HCT116 (cell line): ENCODE data around the gene PHKB. TPM values are rescaled to one million over a fixed set of nuclear protein-coding genes. Genes with fewer than 3 reads are reported as not detected.

Experiments
- ATAC-seq: fragments of 200-7000 bp; cut with Tn5 transposase; 2 replicates; pipeline ENCODE4 v1.9.1; 2020; ENCODE audit warnings: mild to moderate bottlenecking, moderate library complexity
- BruUV-seq: library from RNA; stranded (reverse); fragments of 400-500 nt; replicated peaks from 2 replicates; lab custom pipeline; 2021; lab: Mats Ljungman, UMichigan
- CTCF ChIA-PET: fragments of 300-600 bp; sonication (Branson Sonifier 250); formaldehyde crosslinking; loops from one replicate; lab custom pipeline; 2021; ENCODE audit warnings: antibody characterized with exemption; lab: Charles Lee
- POLR2A ChIA-PET: fragments of 300-600, 350-600 bp; sonication (Branson Sonifier 250); formaldehyde crosslinking; loops from one replicate; lab custom pipeline; 2021; ENCODE audit warnings: antibody characterized with exemption; lab: Charles Lee
- RAD21 ChIA-PET, 2 experiments: fragments of 300-600 bp; sonication (Branson Sonifier 250); formaldehyde crosslinking; loops; one replicate each; lab custom pipeline; 2023; ENCODE audit warnings: low total read pairs in 2 of 2; ENCODE audit not compliant: uncharacterized antibody in 2 of 2, unreplicated experiment in 2 of 2, low non-redundant PET in 1 of 2; lab: Charles Lee
- DNase-seq: peaks from one replicate; pipeline ENCODE4 v3.0.0-alpha.2; 2010; ENCODE audit warnings: low read depth, low spot score
- H2AFZ ChIP-seq: fragments of 200-600 bp; shearing (Covaris generic), sonication (generic); 2 replicates; pipeline ENCODE4 v1.6.1; 2017; ENCODE audit warnings: low read depth, mixed run types, mixed read lengths, antibody characterized with exemption, low read length; ENCODE audit not compliant: poor library complexity, severe bottlenecking
- H3K27ac ChIP-seq: 2 replicates; pipeline ENCODE4 v1.5.1; 2012; ENCODE audit warnings: low read depth, low read length
- H3K27me3 ChIP-seq: fragments of 200-600 bp; sonication (generic); 2 replicates; pipeline ENCODE4 v1.6.1; 2016; ENCODE audit warnings: mixed run types, low read length, mixed read lengths; ENCODE audit not compliant: insufficient read depth
- H3K36me3 ChIP-seq, 2 experiments: fragments of 200-500 bp in 1 of 2; fragments of 200-600 bp in 1 of 2; sonication (Bioruptor generic) in 1 of 2; sonication (generic) in 1 of 2; 2 replicates each; pipeline versions ENCODE4 v1.5.1 to v1.6.1; 2014 to 2016; ENCODE audit warnings: low read length in 2 of 2, inconsistent platforms in 1 of 2, mixed read lengths in 1 of 2, mixed run types in 1 of 2; ENCODE audit not compliant: insufficient read depth in 2 of 2, control insufficient read depth in 1 of 2
- H3K4me1 ChIP-seq, 2 experiments: fragments of 200-600 bp in 1 of 2; sonication (generic) in 1 of 2; 2 replicates each; pipeline versions ENCODE4 v1.5.1 to v1.6.1; 2012 to 2017; ENCODE audit warnings: low read length in 2 of 2, inconsistent platforms in 1 of 2, mild to moderate bottlenecking in 1 of 2, mixed read lengths in 1 of 2, mixed run types in 1 of 2, moderate library complexity in 1 of 2; ENCODE audit not compliant: insufficient read depth in 2 of 2, control insufficient read depth in 1 of 2
- H3K4me2 ChIP-seq: fragments of 200-600 bp; sonication (generic); 2 replicates; pipeline ENCODE4 v1.6.1; 2017; ENCODE audit warnings: mixed run types, low read length, mixed read lengths
- H3K4me3 ChIP-seq, 2 experiments: fragments of 200-600 bp in 1 of 2; sonication (generic) in 1 of 2; replicated peaks in 1 of 2; 2 replicates each; pipeline ENCODE4 v1.5.1; 2011 to 2016; ENCODE audit warnings: low read length in 2 of 2, control low read depth in 1 of 2, low read depth in 1 of 2, mild to moderate bottlenecking in 1 of 2, mixed read lengths in 1 of 2, mixed run types in 1 of 2
- H3K79me2 ChIP-seq: fragments of 200-600 bp; sonication (generic); 2 replicates; pipeline ENCODE4 v1.6.1; 2017; ENCODE audit warnings: mild to moderate bottlenecking, mixed run types, low read length, moderate library complexity, mixed read lengths; ENCODE audit not compliant: insufficient read depth
- H3K9ac ChIP-seq: fragments of 200-600 bp; sonication (generic); 2 replicates; pipeline ENCODE4 v1.6.1; 2016; ENCODE audit warnings: low read length, mixed read lengths
- H3K9me2 ChIP-seq: fragments of 200-600 bp; sonication (generic), shearing (Covaris generic); 2 replicates; pipeline ENCODE4 v1.6.1; 2017; ENCODE audit warnings: mixed run types, mild to moderate bottlenecking, moderate library complexity; ENCODE audit not compliant: insufficient read depth
- H3K9me3 ChIP-seq, 2 experiments: fragments of 200-500 bp in 1 of 2; fragments of 200-600 bp in 1 of 2; sonication (Bioruptor generic) in 1 of 2; sonication (generic) in 1 of 2; 2 replicates each; pipeline ENCODE4 v1.6.1; 2014 to 2017; ENCODE audit warnings: low read length in 2 of 2, mixed read lengths in 2 of 2, inconsistent platforms in 1 of 2, low read depth in 1 of 2, mild to moderate bottlenecking in 1 of 2, mixed run types in 1 of 2, moderate library complexity in 1 of 2; ENCODE audit not compliant: control insufficient read depth in 1 of 2, insufficient read depth in 1 of 2
- H4K20me1 ChIP-seq: fragments of 200-600 bp; sonication (generic), shearing (Covaris generic); 2 replicates; pipeline ENCODE4 v1.6.1; 2017; ENCODE audit warnings: mixed run types, mild to moderate bottlenecking, moderate library complexity; ENCODE audit not compliant: insufficient read depth
- CBX3 ChIP-seq: IDR thresholded peaks from 2 replicates; pipeline ENCODE4 v1.6.1; 2012; ENCODE audit warnings: low read depth
- CEBPB ChIP-seq: IDR thresholded peaks from 2 replicates; pipeline ENCODE4 v1.6.1; 2012; ENCODE audit warnings: low read depth
- EGR1 ChIP-seq: IDR thresholded peaks from 2 replicates; pipeline ENCODE4 v1.6.1; 2012; ENCODE audit warnings: low read depth
- ELF1 ChIP-seq: IDR thresholded peaks from 2 replicates; pipeline ENCODE4 v1.6.1; 2012; ENCODE audit warnings: low read depth, borderline replicate concordance
- EZH2phosphoT487 ChIP-seq: fragments of 200-600 bp; IDR thresholded peaks from 2 replicates; pipeline ENCODE4 v1.6.1; 2018; ENCODE audit warnings: antibody characterized with exemption, borderline replicate concordance
- FOSL1 ChIP-seq: IDR thresholded peaks from 2 replicates; pipeline ENCODE4 v1.6.1; 2012; ENCODE audit warnings: low read depth
- JUND ChIP-seq: IDR thresholded peaks from 2 replicates; pipeline ENCODE4 v1.6.1; 2012
- POLR2AphosphoS5 ChIP-seq: IDR thresholded peaks from 2 replicates; pipeline ENCODE4 v1.6.1; 2011; ENCODE audit warnings: mild to moderate bottlenecking, low read depth, low read length, moderate library complexity
- SIN3A ChIP-seq: IDR thresholded peaks from 2 replicates; pipeline ENCODE4 v1.6.1; 2012; ENCODE audit warnings: low read depth
- SRF ChIP-seq: IDR thresholded peaks from 2 replicates; pipeline ENCODE4 v1.6.1; 2012; ENCODE audit warnings: low read depth
- TCF7L2 ChIP-seq: IDR thresholded peaks from 2 replicates; pipeline ENCODE4 v1.7.0; 2011; ENCODE audit warnings: borderline replicate concordance, inconsistent platforms; ENCODE audit not compliant: insufficient read depth, insufficient read length; ENCODE audit errors: extremely low read depth
- ZBTB33 ChIP-seq: IDR thresholded peaks from 2 replicates; pipeline ENCODE4 v1.6.1; 2011; ENCODE audit warnings: mild to moderate bottlenecking, low read length, moderate library complexity; ENCODE audit not compliant: insufficient replicate concordance; ENCODE audit errors: extremely low read depth
- ZFX ChIP-seq: fragments of 450-650 bp; IDR thresholded peaks from 2 replicates; pipeline ENCODE4 v1.6.1; 2017
- intact Hi-C: fragments of 100-400 bp; cut with micrococcal nuclease; formaldehyde crosslinking; loops from 2 replicates; pipeline ENCODE4 v1.10.0; 2022
- total RNA-seq: library from RNA; stranded (reverse); gene quantifications from one replicate; pipeline ENCODE4 v1.2.1, GENCODE V29; 2021; ENCODE audit not compliant: unreplicated experiment

The PHKB gene
- total RNA-seq, 1 experiment from 2014 or later: 30.5 TPM

- Histone ChIP-seq H3K4me3 (no peak overlapping the region), H3K36me3 (no peaks in the 10 kb centered on the region), H3K27me3 (0 out of 2 replicates have a peak, but pooled peaks cover 3% of the 10 kb centered on the region), H2AFZ (no peak overlapping the region), H3K9ac (no peak overlapping the region), H3K4me2 (no peak overlapping the region), H3K9me2 (no peaks in the 10 kb centered on the region), H3K4me1 (no peaks in the 10 kb centered on the region), H3K9me3 (no peaks in the 10 kb centered on the region), H3K79me2 (no peaks in the 10 kb centered on the region), H3K27ac (no peak overlapping the region), H4K20me1 (no peaks in the 10 kb centered on the region)
- ATAC-seq (no peak), DNase-seq (no peak)
- ChIA-PET POLR2A (no interaction called here), RAD21 (no interaction called here), CTCF (no interaction called here)
- no TSS peak for BruUV-seq
- no peak for TF ChIP-seq ZBTB33
- TF ChIP-seq ELF1: no peak
- no peak for TF ChIP-seq CBX3
- intact Hi-C loops: no loop called here
Measured at GRCh38 chr16:47726031-47726675, 265.0 kb downstream of the PHKB start.

- Histone ChIP-seq H3K27ac (no peak overlapping the region), H2AFZ (no peak overlapping the region), H3K9ac (no peak overlapping the region), H3K4me1 (peaks cover 3 to 4% of the 10 kb centered on the region in 2 experiments), H3K36me3 (no peaks in the 10 kb centered on the region), H3K9me2 (no peaks in the 10 kb centered on the region), H3K4me3 (no peak overlapping the region), H3K79me2 (no peaks in the 10 kb centered on the region), H3K4me2 (no peak overlapping the region), H4K20me1 (no peaks in the 10 kb centered on the region), H3K9me3 (no peaks in the 10 kb centered on the region), H3K27me3 (0 out of 2 replicates have a peak, but pooled peaks cover 7% of the 10 kb centered on the region)
- ATAC-seq (no peak), DNase-seq (no peak)
- intact Hi-C loops: no loop called here
- ChIA-PET RAD21 (no interaction called here), CTCF (no interaction called here), POLR2A (no interaction called here)
- no peak for TF ChIP-seq ZBTB33
- TF ChIP-seq EZH2phosphoT487: no peak
- no peak for TF ChIP-seq SRF
- no peak for TF ChIP-seq SIN3A
- TF ChIP-seq JUND: no peak
- TF ChIP-seq CBX3: no peak
- no peak for TF ChIP-seq ZFX
- no peak for TF ChIP-seq FOSL1
- no peak for TF ChIP-seq TCF7L2
- TF ChIP-seq CEBPB: no peak
- no peak for TF ChIP-seq POLR2AphosphoS5
- no peak for TF ChIP-seq ELF1
- TF ChIP-seq EGR1: no peak
- BruUV-seq: no TSS peak
Measured at GRCh38 chr16:47727131-47727530, 266.0 kb downstream of the PHKB start.
